HG02571 (cell line): Measurements from ENCODE around the gene NGB.
"Not testable (repeated sequence)": the region's sequence is repeated elsewhere in the genome, so short reads cannot be mapped to it uniquely, and the experiment has no call there.

Source experiments
- ATAC-seq: cut with Tn5 transposase; IDR thresholded peaks from one replicate; pipeline ENCODE4 v1.9.1; 2021; ENCODE audit warnings: mild to moderate bottlenecking, moderate library complexity; ENCODE audit not compliant: unreplicated experiment

NGB gene, protein sequence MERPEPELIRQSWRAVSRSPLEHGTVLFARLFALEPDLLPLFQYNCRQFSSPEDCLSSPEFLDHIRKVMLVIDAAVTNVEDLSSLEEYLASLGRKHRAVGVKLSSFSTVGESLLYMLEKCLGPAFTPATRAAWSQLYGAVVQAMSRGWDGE

GRCh38 chr14:77271113-77271710 lies at the start of gene NGB:
Gene NGB (minus strand): TSS chr14:77271206. CDS start chr14:77270937, 269 bp downstream.
- ATAC-seq: no peak

- ATAC-seq: peak; percentile 66
These were observed 49.4 kb upstream of the NGB start, which contains the start of gene POMT2 for GRCh38 chr14:77320238-77320935. Gene POMT2 (minus strand): TSS chr14:77320883. CDS start chr14:77320681, 202 bp downstream.

GRCh38 chr14:77319422-77319821 lies 48.4 kb upstream of the NGB start:
- ATAC-seq: no peak

- not testable (repeated sequence) for ATAC-seq
These were observed 47.8 kb upstream of the NGB start for GRCh38 chr14:77318756-77319155.

GRCh38 chr14:77318006-77318553 lies 47.1 kb upstream of the NGB start:
- no peak for ATAC-seq

DNA sequence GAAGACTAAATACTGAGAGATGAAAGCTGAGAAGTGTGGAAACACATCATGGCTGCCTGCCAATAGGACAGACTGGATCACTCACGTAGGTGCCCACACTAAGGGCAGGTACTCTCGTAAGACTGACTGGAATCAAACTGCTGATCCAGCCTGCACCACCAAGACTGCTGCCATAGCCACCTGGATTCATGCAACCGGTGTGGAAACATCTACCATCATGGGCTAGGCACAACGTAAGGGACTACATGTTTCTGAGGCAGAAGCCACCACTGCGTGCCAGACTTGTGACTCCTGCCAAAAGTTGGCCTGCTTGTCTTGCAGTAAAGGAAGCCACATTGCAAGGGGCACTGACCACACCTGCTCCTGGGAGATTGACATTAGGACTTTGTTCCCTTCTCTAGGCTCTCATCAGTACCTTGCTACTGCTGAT lies 45.9 kb upstream of the NGB start:
- no peak for ATAC-seq

GRCh38 chr14:77316195-77316505 lies 45.1 kb upstream of the NGB start:
- ATAC-seq: no peak

DNA sequence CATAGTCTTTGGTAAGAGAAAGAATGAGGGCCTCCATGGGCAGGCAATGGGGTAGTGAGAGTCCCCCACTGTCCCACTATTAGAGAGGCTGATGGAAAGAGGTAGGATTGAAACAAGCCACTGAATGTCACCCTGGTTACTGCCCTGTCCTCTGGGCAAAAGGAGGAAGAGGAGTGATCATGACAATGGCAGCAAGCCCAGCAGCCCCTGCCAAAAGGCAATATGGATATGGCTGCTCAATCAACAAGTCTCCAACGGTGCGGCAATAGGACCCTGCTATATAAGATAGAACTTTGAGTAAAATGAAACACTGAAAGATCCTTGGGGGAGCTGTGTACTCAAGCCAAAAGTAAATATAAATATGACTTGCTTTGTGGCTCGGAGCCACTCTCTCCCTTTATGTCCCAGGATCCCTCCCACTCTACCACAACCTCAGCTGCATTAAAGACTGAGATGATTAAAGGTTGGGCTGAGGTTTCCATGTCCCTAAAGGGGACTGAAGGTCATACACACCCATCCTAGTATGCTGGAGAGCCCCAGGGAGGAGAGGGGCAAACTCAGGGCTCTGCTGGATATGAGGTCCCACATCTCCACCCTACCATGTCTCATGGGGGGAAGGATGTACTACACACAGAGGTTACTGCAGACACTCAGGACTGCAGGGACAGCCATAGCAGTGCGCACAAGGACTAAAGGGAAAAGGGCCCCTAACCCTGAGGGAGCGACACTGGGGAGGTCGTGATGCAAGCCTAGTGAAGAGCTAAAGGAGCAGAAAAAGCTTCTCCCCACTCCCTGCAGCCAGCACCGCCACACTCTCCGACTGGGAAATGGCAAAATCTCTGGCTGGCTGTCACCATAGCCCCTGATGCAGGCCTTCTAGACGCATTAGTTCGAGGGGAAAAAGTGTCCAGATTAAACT lies 43.8 kb upstream of the NGB start:
- ATAC-seq: no peak

DNA sequence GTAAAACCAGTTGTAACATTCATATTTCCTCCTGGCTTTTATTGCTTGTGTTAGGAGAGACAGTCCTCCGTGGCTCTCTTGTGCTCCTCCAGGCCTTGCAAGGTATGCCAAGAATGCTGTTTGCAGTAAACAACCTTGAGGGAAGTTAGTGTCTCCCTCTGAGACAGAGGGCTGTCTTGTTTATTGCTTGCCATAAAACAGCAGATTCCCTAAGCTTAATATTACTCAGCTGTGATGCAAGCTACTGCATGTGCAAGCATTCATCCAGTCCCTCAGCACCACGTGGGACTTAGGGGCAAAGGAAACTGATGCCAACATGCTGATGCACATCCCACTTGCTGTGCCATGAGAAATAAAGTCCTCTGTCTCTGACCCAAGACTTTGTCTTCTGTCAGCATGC lies 43.0 kb upstream of the NGB start:
- no peak for ATAC-seq

DNA sequence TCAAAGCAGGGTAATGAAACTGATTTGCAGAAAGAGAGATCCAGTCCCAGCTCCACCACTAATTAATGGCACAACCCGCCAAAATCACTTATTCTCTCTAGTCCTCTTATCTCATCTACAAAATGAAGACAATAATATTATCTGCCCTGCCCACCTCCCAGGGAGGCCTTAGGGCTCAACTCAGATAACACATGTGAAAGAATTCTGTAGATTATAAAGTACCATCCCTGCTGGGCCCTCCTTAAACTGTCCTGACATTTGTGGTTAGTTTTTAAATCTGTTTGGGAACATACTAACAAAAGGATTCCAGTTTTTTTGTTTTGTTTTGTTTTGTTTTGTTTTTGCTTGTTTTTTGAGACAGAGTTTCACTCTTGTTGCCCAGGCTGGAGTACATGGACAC lies 42.4 kb upstream of the NGB start:
- ATAC-seq: no peak

DNA sequence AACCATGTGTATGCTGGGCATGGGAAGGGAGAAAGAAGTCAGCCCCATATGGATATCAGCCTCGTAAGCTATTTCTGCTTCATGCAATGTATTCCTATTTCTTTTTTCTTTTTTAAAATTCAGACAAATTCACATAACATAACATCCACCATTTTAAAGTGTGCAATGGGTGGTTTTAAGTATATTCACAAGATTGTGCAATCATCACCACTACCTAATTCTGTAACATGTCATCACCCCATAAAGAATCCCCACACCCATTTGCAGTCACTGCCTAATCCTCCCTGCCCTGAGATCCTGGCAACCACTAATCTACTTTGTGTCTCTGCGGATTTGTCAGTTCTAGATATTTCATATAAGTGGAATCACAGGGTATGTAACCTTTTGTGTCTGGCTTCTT lies 40.2 kb upstream of the NGB start:
- ATAC-seq: no peak

GRCh38 chr14:77310026-77310425 lies 39.0 kb upstream of the NGB start:
- ATAC-seq: no peak

DNA sequence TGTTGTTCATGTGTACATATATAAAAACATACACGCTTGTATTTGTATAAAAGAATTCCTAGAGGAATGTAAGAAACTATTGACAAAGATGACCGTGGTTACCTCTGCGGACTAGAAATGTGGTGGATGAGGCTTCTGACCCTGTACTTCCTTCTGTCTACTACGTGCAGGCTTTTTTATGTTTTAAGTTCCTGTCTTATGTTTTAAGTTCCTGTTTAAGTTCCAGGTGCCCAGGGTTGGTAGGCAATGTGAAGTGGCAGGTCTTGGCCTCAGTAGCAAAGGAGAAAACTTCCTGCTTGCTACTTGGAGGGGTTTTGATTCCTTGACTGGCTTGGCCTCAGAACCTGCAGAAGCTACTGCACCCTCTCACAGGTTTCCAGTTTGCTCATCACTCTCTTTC lies 38.1 kb upstream of the NGB start:
- ATAC-seq: no peak

- no peak for ATAC-seq
These were observed 36.0 kb upstream of the NGB start for GRCh38 chr14:77306851-77307496.

- no peak for ATAC-seq
These were observed 35.4 kb upstream of the NGB start for GRCh38 chr14:77306416-77306815.

- no peak for ATAC-seq
These were observed 34.7 kb upstream of the NGB start for GRCh38 chr14:77305696-77306095.

- peak; percentile 48 for ATAC-seq
These were observed 32.6 kb upstream of the NGB start for GRCh38 chr14:77303417-77304156.

DNA sequence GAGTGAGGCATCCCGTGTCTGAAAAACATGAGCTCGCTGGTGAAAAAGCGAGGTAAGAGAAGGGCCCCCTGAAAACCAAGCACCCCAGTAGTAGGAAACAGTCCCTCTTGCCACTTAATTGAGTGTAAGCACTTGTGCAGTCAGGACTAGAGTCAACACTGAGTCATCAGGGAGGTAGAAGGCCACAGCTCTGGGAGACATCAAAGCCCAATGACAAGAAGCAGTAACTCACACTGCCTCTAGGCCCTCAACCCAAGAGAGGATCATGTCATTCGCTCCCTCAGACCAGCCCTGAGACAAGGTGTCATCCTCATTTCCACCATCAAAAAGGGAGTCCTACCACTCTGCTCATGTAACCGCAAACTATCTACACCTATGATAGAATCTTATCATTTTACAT lies 31.9 kb upstream of the NGB start:
- no peak for ATAC-seq

DNA sequence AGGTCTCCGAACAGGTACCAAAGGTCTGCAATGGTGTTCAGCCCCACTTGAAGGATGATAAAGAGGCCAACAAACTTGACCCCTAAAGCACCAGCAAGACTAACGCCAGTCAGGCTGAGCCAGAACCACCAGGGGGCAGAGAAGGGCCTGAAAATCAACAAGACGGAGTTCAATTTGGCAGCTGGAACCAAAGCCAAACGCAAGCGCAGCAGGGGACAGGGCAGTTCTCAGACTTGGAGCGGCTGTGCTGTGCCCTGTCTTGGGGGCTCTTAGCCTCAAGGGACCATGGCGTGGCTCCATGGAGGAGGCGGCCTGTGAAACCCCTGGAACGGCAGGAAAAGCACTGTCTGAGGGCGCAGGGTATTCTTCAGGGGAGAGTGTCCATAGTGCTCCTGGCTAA lies 30.1 kb upstream of the NGB start:
- ATAC-seq: no peak

DNA sequence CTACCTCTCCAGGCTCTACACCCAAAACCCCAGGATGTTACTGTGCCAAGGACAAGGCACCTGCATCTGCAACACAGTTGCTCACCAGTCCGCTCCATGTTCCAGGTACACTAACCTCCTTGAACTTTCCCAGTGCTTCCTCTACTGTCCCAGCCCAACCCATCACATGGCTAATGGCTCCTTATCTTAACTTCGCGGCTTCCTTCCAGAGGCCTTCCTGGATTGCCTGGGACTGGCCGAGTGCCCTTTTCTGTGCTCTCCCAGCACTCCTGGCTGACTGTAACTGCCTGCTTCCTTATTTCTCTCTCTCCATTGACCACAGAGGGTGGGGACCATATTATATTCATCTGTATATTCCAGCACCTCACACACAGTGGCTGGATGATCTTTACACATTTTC lies 28.8 kb upstream of the NGB start:
- no peak for ATAC-seq
